ENCODE data around the gene TYW1. TPM values are rescaled to one million over a fixed set of nuclear protein-coding genes. Genes with fewer than 3 reads are reported as not detected.
"Not testable (repeated sequence)": the region's sequence is repeated elsewhere in the genome, so short reads cannot be mapped to it uniquely, and the experiment has no call there.

TYW1 gene
- total RNA-seq, 1 donor from 2014 or later = 16.6 TPM

- H3K4me3 Mint-ChIP-seq (ENCODE audit: unreplicated experiment); H3K27ac Mint-ChIP-seq (ENCODE audit: unreplicated experiment); H3K9me3 Mint-ChIP-seq (ENCODE audit: unreplicated experiment); H3K27me3 ChIP-seq (ENCODE audit: insufficient read depth, low read length); H3K27ac ChIP-seq (ENCODE audit: low read depth, low read length); H3K9ac ChIP-seq (ENCODE audit: low read length); H3K4me3 ChIP-seq (ENCODE audit: insufficient read depth, low read depth, low read length); H2AFZ ChIP-seq (ENCODE audit: low read depth, low read length); H3K4me1 ChIP-seq (ENCODE audit: insufficient read depth, low read length); H3K9me3 ChIP-seq (ENCODE audit: insufficient read depth, low read depth, low read length); H3K36me3 ChIP-seq (ENCODE audit: insufficient read depth, low read length); H3K4me2 ChIP-seq (ENCODE audit: low read length); H3K27me3 Mint-ChIP-seq (ENCODE audit: low read depth, unreplicated experiment); H3K4me1 Mint-ChIP-seq (ENCODE audit: low read depth, unreplicated experiment); DNase-seq (ENCODE audit: low read depth); H3K36me3 Mint-ChIP-seq (ENCODE audit: low read depth, unreplicated experiment); H4K20me1 ChIP-seq (ENCODE audit: insufficient read depth, low read length); H3K79me2 ChIP-seq (ENCODE audit: insufficient read depth, low read length): not testable (repeated sequence)
- FAIRE-seq = peak; percentile 50
- peak; percentile 28 for TF ChIP-seq CTCF (IDR thresholded peaks at IDR 0.05; ENCODE audit: insufficient read depth, low read depth, low read length)
These were observed 180.1 kb downstream of the TYW1 start for GRCh38 chr7:67176730-67177129.

GRCh38 chr7:67178915-67179688, 182.5 kb downstream of the TYW1 start:
- H3K4me3 Mint-ChIP-seq (ENCODE audit: unreplicated experiment); H4K20me1 ChIP-seq (ENCODE audit: insufficient read depth, low read length); H3K9me3 ChIP-seq (ENCODE audit: insufficient read depth, low read depth, low read length); H3K9ac ChIP-seq (ENCODE audit: low read length); H3K79me2 ChIP-seq (ENCODE audit: insufficient read depth, low read length); H3K4me3 ChIP-seq (ENCODE audit: insufficient read depth, low read depth, low read length); H3K27ac Mint-ChIP-seq (ENCODE audit: unreplicated experiment); DNase-seq (ENCODE audit: low read depth); H3K4me2 ChIP-seq (ENCODE audit: low read length); H3K9me3 Mint-ChIP-seq (ENCODE audit: unreplicated experiment); H3K4me1 Mint-ChIP-seq (ENCODE audit: low read depth, unreplicated experiment); H3K36me3 ChIP-seq (ENCODE audit: insufficient read depth, low read length); H3K4me1 ChIP-seq (ENCODE audit: insufficient read depth, low read length); H3K27me3 Mint-ChIP-seq (ENCODE audit: low read depth, unreplicated experiment); FAIRE-seq; H3K27me3 ChIP-seq (ENCODE audit: insufficient read depth, low read length); H3K36me3 Mint-ChIP-seq (ENCODE audit: low read depth, unreplicated experiment); H3K27ac ChIP-seq (ENCODE audit: low read depth, low read length); H2AFZ ChIP-seq (ENCODE audit: low read depth, low read length): not testable (repeated sequence)

GRCh38 chr7:67182956-67183750, 186.5 kb downstream of the TYW1 start:
- H3K4me2 ChIP-seq (ENCODE audit: low read length); H4K20me1 ChIP-seq (ENCODE audit: insufficient read depth, low read length); H3K27me3 ChIP-seq (ENCODE audit: insufficient read depth, low read length); H3K9me3 Mint-ChIP-seq (ENCODE audit: unreplicated experiment); H3K4me3 ChIP-seq (ENCODE audit: insufficient read depth, low read depth, low read length); H3K4me3 Mint-ChIP-seq (ENCODE audit: unreplicated experiment); H3K27me3 Mint-ChIP-seq (ENCODE audit: low read depth, unreplicated experiment); H3K9me3 ChIP-seq (ENCODE audit: insufficient read depth, low read depth, low read length); H3K36me3 ChIP-seq (ENCODE audit: insufficient read depth, low read length); H2AFZ ChIP-seq (ENCODE audit: low read depth, low read length); H3K79me2 ChIP-seq (ENCODE audit: insufficient read depth, low read length); H3K9ac ChIP-seq (ENCODE audit: low read length); H3K27ac Mint-ChIP-seq (ENCODE audit: unreplicated experiment); H3K36me3 Mint-ChIP-seq (ENCODE audit: low read depth, unreplicated experiment); H3K4me1 ChIP-seq (ENCODE audit: insufficient read depth, low read length); H3K4me1 Mint-ChIP-seq (ENCODE audit: low read depth, unreplicated experiment); H3K27ac ChIP-seq (ENCODE audit: low read depth, low read length): not testable (repeated sequence)
- DNase-seq (ENCODE audit: low read depth) (peak; percentile 41), FAIRE-seq (peak; percentile 23)

GRCh38 chr7:67184912-67185659, 188.5 kb downstream of the TYW1 start:
- not testable (repeated sequence) for H4K20me1 ChIP-seq (ENCODE audit: insufficient read depth, low read length); H3K27me3 ChIP-seq (ENCODE audit: insufficient read depth, low read length); H3K27ac Mint-ChIP-seq (ENCODE audit: unreplicated experiment); H3K27ac ChIP-seq (ENCODE audit: low read depth, low read length); H3K27me3 Mint-ChIP-seq (ENCODE audit: low read depth, unreplicated experiment); H3K36me3 ChIP-seq (ENCODE audit: insufficient read depth, low read length); DNase-seq (ENCODE audit: low read depth); FAIRE-seq; H3K79me2 ChIP-seq (ENCODE audit: insufficient read depth, low read length); H2AFZ ChIP-seq (ENCODE audit: low read depth, low read length); H3K4me3 Mint-ChIP-seq (ENCODE audit: unreplicated experiment); H3K4me1 ChIP-seq (ENCODE audit: insufficient read depth, low read length); H3K4me2 ChIP-seq (ENCODE audit: low read length); H3K4me1 Mint-ChIP-seq (ENCODE audit: low read depth, unreplicated experiment); H3K36me3 Mint-ChIP-seq (ENCODE audit: low read depth, unreplicated experiment); H3K9me3 ChIP-seq (ENCODE audit: insufficient read depth, low read depth, low read length); H3K4me3 ChIP-seq (ENCODE audit: insufficient read depth, low read depth, low read length); H3K9me3 Mint-ChIP-seq (ENCODE audit: unreplicated experiment); H3K9ac ChIP-seq (ENCODE audit: low read length)

GRCh38 chr7:67185660-67186129, 189.1 kb downstream of the TYW1 start:
- H3K27me3 ChIP-seq (ENCODE audit: insufficient read depth, low read length); H3K79me2 ChIP-seq (ENCODE audit: insufficient read depth, low read length); H3K4me2 ChIP-seq (ENCODE audit: low read length); H3K27ac ChIP-seq (ENCODE audit: low read depth, low read length); H2AFZ ChIP-seq (ENCODE audit: low read depth, low read length); H3K27ac Mint-ChIP-seq (ENCODE audit: unreplicated experiment); FAIRE-seq; H3K4me3 Mint-ChIP-seq (ENCODE audit: unreplicated experiment); H3K4me1 Mint-ChIP-seq (ENCODE audit: low read depth, unreplicated experiment); H4K20me1 ChIP-seq (ENCODE audit: insufficient read depth, low read length); H3K27me3 Mint-ChIP-seq (ENCODE audit: low read depth, unreplicated experiment); H3K9ac ChIP-seq (ENCODE audit: low read length); H3K9me3 ChIP-seq (ENCODE audit: insufficient read depth, low read depth, low read length); H3K36me3 Mint-ChIP-seq (ENCODE audit: low read depth, unreplicated experiment); DNase-seq (ENCODE audit: low read depth); H3K9me3 Mint-ChIP-seq (ENCODE audit: unreplicated experiment); H3K4me1 ChIP-seq (ENCODE audit: insufficient read depth, low read length); H3K4me3 ChIP-seq (ENCODE audit: insufficient read depth, low read depth, low read length); H3K36me3 ChIP-seq (ENCODE audit: insufficient read depth, low read length): not testable (repeated sequence)
